DND-41 (cell line): ENCODE data around the gene NBPF14.
"Not testable (repeated sequence)": the region's sequence is repeated elsewhere in the genome, so short reads cannot be mapped to it uniquely, and the experiment has no call there.

ENCODE experiments used
- CTCF ChIP-seq: IDR thresholded peaks from 2 replicates; pipeline ENCODE4 v1.5.1; 2012; ENCODE audit warnings: borderline replicate concordance, low read length, moderate library complexity, mild to moderate bottlenecking; ENCODE audit not compliant: poor library complexity, severe bottlenecking; ENCODE audit errors: extremely low read depth
- EZH2 ChIP-seq: IDR thresholded peaks from 3 replicates; pipeline ENCODE4 v1.6.1; 2012; ENCODE audit warnings: borderline replicate concordance, low read depth, mild to moderate bottlenecking, moderate library complexity, low read length, inconsistent platforms; ENCODE audit not compliant: severe bottlenecking

- not testable (repeated sequence) for TF ChIP-seq EZH2, CTCF
Observed at GRCh38 chr1:148528591-148528990, 67.2 kb downstream of the NBPF14 start.
